Mucosa of descending colon (tissue), 3 donors: ENCODE results near the gene ZNF330. TPM values are rescaled to one million over a fixed set of nuclear protein-coding genes. Genes with fewer than 3 reads are reported as not detected.

Source experiments
- ATAC-seq: fragments of 200-7000 bp; cut with Tn5 transposase; one replicate; pipeline ENCODE4 v1.9.1; 2020; ENCODE audit warnings: mild to moderate bottlenecking, moderate library complexity
- DNase-seq, 3 donors: peaks; one replicate each; pipeline ENCODE4 v3.0.0-alpha.2; 2020
- H3K36me3 ChIP-seq: fragments of 200-600 bp; one replicate; pipeline ENCODE4 v1.8.0; 2021; ENCODE audit warnings: low read depth, mild to moderate bottlenecking
- H3K4me1 ChIP-seq: fragments of 200-600 bp; one replicate; pipeline ENCODE4 v1.8.0; 2021; ENCODE audit warnings: low read depth, mild to moderate bottlenecking
- H3K4me3 ChIP-seq: fragments of 200-600 bp; one replicate; pipeline ENCODE4 v1.8.0; 2021; ENCODE audit warnings: mild to moderate bottlenecking
- H3K9me3 ChIP-seq: fragments of 200-600 bp; one replicate; pipeline ENCODE4 v1.8.0; 2021; ENCODE audit warnings: mild to moderate bottlenecking
- intact Hi-C, 2 donors: fragments of 100-400 bp; cut with DNase I in 1 of 2; cut with micrococcal nuclease in 1 of 2; formaldehyde crosslinking; loops; one replicate each; pipeline versions ENCODE4 v1.11.0 to v1.11.1; 2022; cut with DNase I, micrococcal nuclease
- total RNA-seq, 3 donors: library from RNA; stranded (reverse); fragmentation: NEBNext Ultra II Directional in 2 of 3; extraction: Animal tissue kit (Norgen Biotek cat#: 25700) in 2 of 3; gene quantifications; one replicate each; pipeline versions ENCODE4 v1.2.1 to v1.2.4, GENCODE V29; 2021 to 2023
- TF ChIP-seq, protein P1 (sequence below): fragments of 200-600 bp; IDR thresholded peaks from one replicate; pipeline ENCODE4 v1.8.0; 2022; ENCODE audit warnings: antibody characterized with exemption, mild to moderate bottlenecking
- donor health status: DM: no; HTN: no; CAD: no; lungs with moderate emphysema.
- donor health status: DM: no; HTN: no; CAD: no.
- donor health status: DM: no; HTN: yes; CAD: no.

ZNF330 gene
- total RNA-seq, 3 donors from 2014 or later = 24.8 to 39.5 (median 24.9) TPM

DNA sequence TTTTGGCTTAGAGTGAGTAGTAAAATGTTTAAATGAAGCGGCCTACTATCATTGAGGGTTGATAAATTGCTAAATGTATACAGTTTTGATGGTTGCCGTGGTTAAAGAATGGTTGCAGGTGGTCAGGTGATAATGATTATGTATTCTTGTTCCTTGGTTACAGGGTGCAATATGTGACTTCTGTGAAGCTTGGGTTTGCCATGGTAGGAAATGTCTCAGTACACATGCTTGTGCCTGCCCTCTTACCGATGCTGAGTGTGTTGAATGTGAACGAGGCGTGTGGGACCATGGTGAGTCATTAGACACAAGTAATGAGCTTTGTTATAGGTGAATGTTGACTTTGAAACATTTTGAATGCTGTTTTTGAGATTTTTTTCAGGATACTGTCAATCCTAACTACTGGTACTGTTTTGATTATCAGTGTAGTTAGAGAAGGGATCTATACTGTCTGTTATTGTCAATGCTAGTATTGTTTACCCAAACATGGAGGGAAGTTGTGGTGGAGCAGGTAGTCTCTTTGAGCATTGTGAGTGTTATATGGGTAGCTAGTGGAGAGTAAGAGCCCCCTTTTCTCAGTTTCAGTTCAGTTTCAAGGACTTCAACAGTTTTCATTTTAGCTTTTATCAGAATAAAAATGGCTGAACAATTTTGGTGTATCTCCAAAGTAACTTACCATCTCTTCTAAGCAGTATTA, 8.9 kb downstream of the ZNF330 start:
- no peak for ATAC-seq
- no peak overlapping the region for H3K4me3 ChIP-seq
- intact Hi-C loops = no loop called here
- no peaks in the 10 kb centered on the region for H3K9me3 ChIP-seq
- no peaks in the 10 kb centered on the region for H3K36me3 ChIP-seq
- H3K4me1 ChIP-seq = no peaks in the 10 kb centered on the region
- no peak for DNase-seq
- TF ChIP-seq, protein P1, sequence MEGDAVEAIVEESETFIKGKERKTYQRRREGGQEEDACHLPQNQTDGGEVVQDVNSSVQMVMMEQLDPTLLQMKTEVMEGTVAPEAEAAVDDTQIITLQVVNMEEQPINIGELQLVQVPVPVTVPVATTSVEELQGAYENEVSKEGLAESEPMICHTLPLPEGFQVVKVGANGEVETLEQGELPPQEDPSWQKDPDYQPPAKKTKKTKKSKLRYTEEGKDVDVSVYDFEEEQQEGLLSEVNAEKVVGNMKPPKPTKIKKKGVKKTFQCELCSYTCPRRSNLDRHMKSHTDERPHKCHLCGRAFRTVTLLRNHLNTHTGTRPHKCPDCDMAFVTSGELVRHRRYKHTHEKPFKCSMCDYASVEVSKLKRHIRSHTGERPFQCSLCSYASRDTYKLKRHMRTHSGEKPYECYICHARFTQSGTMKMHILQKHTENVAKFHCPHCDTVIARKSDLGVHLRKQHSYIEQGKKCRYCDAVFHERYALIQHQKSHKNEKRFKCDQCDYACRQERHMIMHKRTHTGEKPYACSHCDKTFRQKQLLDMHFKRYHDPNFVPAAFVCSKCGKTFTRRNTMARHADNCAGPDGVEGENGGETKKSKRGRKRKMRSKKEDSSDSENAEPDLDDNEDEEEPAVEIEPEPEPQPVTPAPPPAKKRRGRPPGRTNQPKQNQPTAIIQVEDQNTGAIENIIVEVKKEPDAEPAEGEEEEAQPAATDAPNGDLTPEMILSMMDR = no peak

DNA sequence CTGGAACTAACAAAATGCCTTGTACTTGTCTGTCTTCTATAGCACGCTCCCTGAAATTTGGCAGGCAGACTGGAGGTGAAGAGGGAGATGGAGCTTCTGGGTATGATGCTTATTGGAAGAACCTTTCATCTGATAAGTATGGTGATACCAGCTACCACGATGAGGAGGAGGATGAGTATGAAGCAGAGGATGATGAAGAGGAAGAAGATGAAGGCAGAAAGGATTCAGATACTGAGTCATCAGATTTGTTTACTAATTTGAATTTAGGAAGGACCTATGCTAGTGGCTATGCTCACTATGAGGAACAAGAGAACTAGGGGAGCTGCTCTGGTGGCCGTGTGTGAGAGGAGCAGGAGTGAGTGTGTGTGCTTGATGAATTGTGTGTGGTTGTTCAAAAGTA, 13.0 kb downstream of the ZNF330 start:
- no peaks in the 10 kb centered on the region for H3K4me1 ChIP-seq
- DNase-seq (no peak), ATAC-seq (no peak)
- H3K36me3 ChIP-seq = no peaks in the 10 kb centered on the region
- no peaks in the 10 kb centered on the region for H3K9me3 ChIP-seq
- no peak overlapping the region for H3K4me3 ChIP-seq
- TF ChIP-seq, protein P1 = no peak
- intact Hi-C loops = no loop called here

DNA sequence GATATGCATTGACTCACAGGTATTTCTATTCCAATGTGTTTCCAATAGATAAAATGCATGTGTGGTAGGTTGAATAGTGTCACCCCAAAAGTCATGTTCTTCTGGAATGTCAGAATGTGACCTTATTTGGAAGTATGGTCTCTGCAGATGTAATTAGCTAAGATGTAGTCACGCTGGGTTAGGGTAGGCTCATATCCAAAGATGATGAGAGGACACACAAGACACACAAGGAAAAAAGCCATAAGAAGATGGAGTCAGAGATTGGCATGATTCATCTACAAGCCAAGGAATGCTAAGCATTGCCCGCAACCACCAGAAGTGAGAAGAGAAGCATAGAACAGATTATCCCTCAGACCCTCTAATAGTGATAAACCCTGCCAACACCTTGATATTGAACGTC, 17.5 kb downstream of the ZNF330 start:
- Histone ChIP-seq H3K36me3 (no peaks in the 10 kb centered on the region), H3K4me1 (no peaks in the 10 kb centered on the region), H3K4me3 (no peak overlapping the region), H3K9me3 (no peaks in the 10 kb centered on the region)
- intact Hi-C loops = no loop called here
- no peak for ATAC-seq
- DNase-seq = no peak
- TF ChIP-seq, protein P1 = no peak

DNA sequence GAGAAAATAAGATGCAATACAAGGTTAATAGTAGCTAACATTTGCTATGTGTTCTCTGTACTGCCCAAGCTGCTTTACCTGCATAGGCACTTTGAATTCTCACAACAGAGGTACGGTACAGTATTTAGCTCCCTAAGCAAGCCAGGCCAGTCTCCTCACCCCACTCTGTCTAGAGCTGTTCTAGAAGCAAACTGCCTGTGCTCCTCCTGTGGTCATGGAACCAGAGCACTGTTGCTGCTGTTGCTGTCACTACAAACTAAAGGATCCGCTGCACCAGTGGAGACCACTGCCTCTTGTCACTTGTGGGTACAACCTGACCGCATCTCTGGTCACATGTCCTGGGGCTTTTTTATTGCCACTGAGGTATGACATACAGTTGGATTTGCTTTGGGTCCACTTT, 19.6 kb downstream of the ZNF330 start:
- DNase-seq (no peak), ATAC-seq (no peak)
- H3K4me1 ChIP-seq = no peaks in the 10 kb centered on the region
- H3K4me3 ChIP-seq = no peak overlapping the region
- intact Hi-C loops = no loop called here
- H3K36me3 ChIP-seq = no peaks in the 10 kb centered on the region
- TF ChIP-seq, protein P1 = no peak
- no peaks in the 10 kb centered on the region for H3K9me3 ChIP-seq

DNA sequence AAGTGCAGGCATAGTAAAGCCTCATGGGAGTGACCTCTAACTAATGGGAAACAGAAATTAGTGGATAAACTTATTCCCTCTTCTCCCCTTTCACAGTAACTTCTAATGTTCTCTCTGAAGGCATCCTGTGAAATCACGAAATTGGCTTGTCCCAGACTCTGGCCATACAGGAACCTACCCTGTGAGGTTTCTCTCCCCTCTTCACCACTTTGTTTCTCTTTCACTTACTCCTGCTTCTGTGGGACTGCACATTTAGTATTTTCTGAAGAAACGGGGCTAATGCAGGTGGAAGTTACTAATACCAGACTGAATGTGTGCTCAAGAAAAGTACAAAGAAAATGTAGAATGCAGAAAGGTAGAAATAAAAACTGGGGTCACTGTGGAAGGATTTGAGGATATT, 20.0 kb downstream of the ZNF330 start:
- H3K4me3 ChIP-seq = no peak overlapping the region
- no peaks in the 10 kb centered on the region for H3K4me1 ChIP-seq
- DNase-seq = no peak
- intact Hi-C loops = no loop called here
- H3K36me3 ChIP-seq = no peaks in the 10 kb centered on the region
- ATAC-seq = no peak
- TF ChIP-seq, protein P1 = no peak
- no peaks in the 10 kb centered on the region for H3K9me3 ChIP-seq

DNA sequence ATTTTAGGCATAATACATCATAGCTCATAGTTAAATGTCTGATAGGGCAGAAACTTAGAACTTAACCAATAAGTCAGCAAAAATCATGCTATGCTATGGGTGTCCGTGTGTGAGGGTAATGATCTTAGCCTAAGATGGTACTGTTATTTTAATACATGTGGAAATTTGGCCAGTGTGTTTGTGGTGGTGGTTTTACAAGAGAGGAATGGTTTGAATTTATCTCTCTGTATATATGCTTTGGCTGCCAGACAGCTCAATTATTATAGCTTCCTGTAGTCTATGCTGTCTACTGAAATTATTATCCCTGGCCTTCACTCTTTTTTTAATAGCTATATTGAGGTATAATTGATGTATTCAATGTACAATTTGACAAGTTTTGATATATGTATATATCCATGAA, 21.3 kb downstream of the ZNF330 start:
- no peak for ATAC-seq
- TF ChIP-seq, protein P1 = no peak
- no peak overlapping the region for H3K4me3 ChIP-seq

More for the DNA sequence above, 21.3 kb downstream of the ZNF330 start:
- Histone ChIP-seq H3K4me1 (no peaks in the 10 kb centered on the region), H3K9me3 (no peaks in the 10 kb centered on the region), H3K36me3 (no peaks in the 10 kb centered on the region)
- DNase-seq = no peak
- intact Hi-C loops = no loop called here
